Esophagus muscularis mucosa (tissue), 4 donors: ENCODE data around the gene ASB1. TPM values are rescaled to one million over a fixed set of nuclear protein-coding genes. Genes with fewer than 3 reads are reported as not detected.

Experiments
- DNase-seq: peaks from one replicate; pipeline ENCODE4 v3.0.0-alpha.2; 2017; ENCODE audit errors: extremely low spot score
- H3K27ac ChIP-seq, 4 donors: fragments of 200-600 bp; sonication (generic); replicated peaks in 1 of 4; 1 replicate in 3 of 4; 2 replicates in 1 of 4; pipeline ENCODE4 v1.5.1; 2016 to 2019; ENCODE audit warnings: mild to moderate bottlenecking in 1 of 4
- H3K27me3 ChIP-seq, 4 donors: fragments of 200-600 bp; sonication (generic); one replicate each; pipeline versions ENCODE4 v1.5.1 to v1.6.0; 2016 to 2019
- H3K36me3 ChIP-seq, 4 donors: fragments of 200-600 bp; sonication (generic); one replicate each; pipeline ENCODE4 v1.5.1; 2016 to 2019
- H3K4me1 ChIP-seq, 4 donors: fragments of 200-600 bp; sonication (generic); one replicate each; pipeline ENCODE4 v1.5.1; 2016 to 2019
- H3K4me3 ChIP-seq, 4 donors: fragments of 200-600 bp; sonication (generic); 1 replicate in 2 of 4; 2 replicates in 2 of 4; pipeline ENCODE4 v1.5.1; 2016 to 2019; ENCODE audit warnings: mild to moderate bottlenecking in 4 of 4, moderate library complexity in 1 of 4
- H3K9me3 ChIP-seq, 4 donors: fragments of 200-600 bp; sonication (generic); 1 replicate in 3 of 4; 2 replicates in 1 of 4; pipeline ENCODE4 v1.5.1; 2016 to 2019
- CTCF ChIP-seq, 3 experiments: fragments of 200-600 bp in 2 of 3; fragments of 450-650 bp in 1 of 3; sonication (generic) in 2 of 3; IDR thresholded peaks; one replicate each; pipeline ENCODE4 v1.5.1; 2017 to 2019; ENCODE audit warnings: antibody characterized with exemption in 3 of 3, mild to moderate bottlenecking in 2 of 3, moderate library complexity in 1 of 3
- EP300 ChIP-seq: sonication (generic); formaldehyde crosslinking; IDR thresholded peaks from one replicate; pipeline ENCODE4 v1.6.1; 2017; ENCODE audit warnings: antibody characterized with exemption
- POLR2A ChIP-seq: fragments of 450-650 bp; IDR thresholded peaks from one replicate; pipeline ENCODE4 v1.6.1; 2017; ENCODE audit warnings: antibody characterized with exemption, moderate library complexity, mild to moderate bottlenecking, low read depth
- POLR2AphosphoS5 ChIP-seq, 2 donors: sonication (generic); formaldehyde crosslinking; IDR thresholded peaks; one replicate each; pipeline ENCODE4 v1.6.1; 2017; ENCODE audit warnings: antibody characterized with exemption in 2 of 2
- WGBS: methylation state at CpG from one replicate; pipeline ENCODE4 v1.1.5; 2018; 5-methylcytosine and 5-hydroxymethylcytosine counted together
- intact Hi-C: fragments of 100-400 bp; cut with DNase I; formaldehyde crosslinking; loops from one replicate; pipeline ENCODE4 v1.15.1; 2023
- total RNA-seq, 4 donors: library from RNA; depleted of rRNA; stranded (reverse); fragments of >200 nt; gene quantifications; one replicate each; pipeline versions ENCODE4 v1.1.0 to v1.2.1, GENCODE V29; 2016

Gene ASB1
- total RNA-seq, 4 donors from 2014 or later = 19.9 to 42.1 (median 33.9) TPM

- intact Hi-C loops = loop anchor here (2.0 kb wide), 1 partner anchor 94 kb away; no protein-coding TSS in a partner anchor
These were observed 36.2 kb downstream of the ASB1 start for GRCh38 chr2:238462782-238463396.

GRCh38 chr2:238464389-238464788 lies 37.7 kb downstream of the ASB1 start:
- WGBS = 98% methylated on average over 10 of the region's 10 CpGs
- intact Hi-C loops = no loop called here
- Histone ChIP-seq H3K27me3 (no peaks in the 10 kb centered on the region), H3K27ac (no peak overlapping the region), H3K4me1 (peaks cover 4 to 8% (median 7%) of the 10 kb centered on the region in 4 donors), H3K36me3 (no peaks in the 10 kb centered on the region), H3K9me3 (no peaks in the 10 kb centered on the region), H3K4me3 (no peak overlapping the region)
- DNase-seq = peak; percentile 62
- TF ChIP-seq POLR2A (no peak), POLR2AphosphoS5 (IDR thresholded peaks at IDR 0.05) (no peak), EP300 (no peak), CTCF (IDR thresholded peaks at IDR 0.05) (no peak)

More at GRCh38 chr2:238462782-238463396, 36.2 kb downstream of the ASB1 start:
- no peak overlapping the region for H3K27ac ChIP-seq
- peak; percentile 69 to 76 (median 74) for TF ChIP-seq CTCF (IDR thresholded peaks at IDR 0.05)
- no peak for TF ChIP-seq POLR2A
- TF ChIP-seq EP300 = no peak
- DNase-seq = no peak
- H3K4me1 ChIP-seq = peaks cover 18 to 22% (median 19%) of the 10 kb centered on the region in 4 donors
- H3K9me3 ChIP-seq = no peaks in the 10 kb centered on the region
- no peak overlapping the region for H3K4me3 ChIP-seq
- 55% methylated on average over 2 of the region's 2 CpGs for WGBS
- no peaks in the 10 kb centered on the region for H3K36me3 ChIP-seq
- H3K27me3 ChIP-seq = no peaks in the 10 kb centered on the region

GRCh38 chr2:238465487-238466242 lies 38.9 kb downstream of the ASB1 start:
- 90% methylated on average over 20 of the region's 22 CpGs for WGBS
- Histone ChIP-seq H3K27ac (no peak overlapping the region), H3K36me3 (no peaks in the 10 kb centered on the region), H3K27me3 (no peaks in the 10 kb centered on the region), H3K4me3 (no peak overlapping the region), H3K4me1 (no peaks in the 10 kb centered on the region), H3K9me3 (peaks cover 0 to 3% (median 0%) of the 10 kb centered on the region in 4 donors)
- TF ChIP-seq EP300 (no peak), POLR2AphosphoS5 (IDR thresholded peaks at IDR 0.05) (no peak), CTCF (IDR thresholded peaks at IDR 0.05) (no peak), POLR2A (no peak)
- intact Hi-C loops = no loop called here
- peak; percentile 79 for DNase-seq

GRCh38 chr2:238466243-238466756 lies 39.6 kb downstream of the ASB1 start:
- intact Hi-C loops = no loop called here
- Histone ChIP-seq H3K4me3 (no peak overlapping the region), H3K27ac (no peak overlapping the region), H3K27me3 (no peaks in the 10 kb centered on the region), H3K9me3 (peaks cover 0 to 3% (median 0%) of the 10 kb centered on the region in 4 donors), H3K4me1 (no peaks in the 10 kb centered on the region), H3K36me3 (no peaks in the 10 kb centered on the region)
- TF ChIP-seq POLR2AphosphoS5 (IDR thresholded peaks at IDR 0.05) (no peak), POLR2A (no peak), EP300 (no peak), CTCF (IDR thresholded peaks at IDR 0.05) (no peak)
- DNase-seq = peak; percentile 88
- 86% methylated on average over 10 of the region's 10 CpGs for WGBS
